Measurements from ENCODE around the gene ADAM19.

The ADAM19 gene

GRCh38 chr5:157598350-157598936 is 22.9 kb upstream of the ADAM19 start:
- no peak for DNase-seq (ENCODE audit: extremely low spot score)
- TF ChIP-seq ELF4 (IDR thresholded peaks at IDR 0.05) (no peak), SP1 (IDR thresholded peaks at IDR 0.05) (no peak), FOXA1 (IDR thresholded peaks at IDR 0.05) (no peak), FOXM1 (IDR thresholded peaks at IDR 0.05; ENCODE audit: borderline replicate concordance) (no peak), LEF1 (IDR thresholded peaks at IDR 0.05; ENCODE audit: borderline replicate concordance) (no peak), BHLHE40 (IDR thresholded peaks at IDR 0.05; ENCODE audit: borderline replicate concordance) (no peak), TARDBP (IDR thresholded peaks at IDR 0.05) (no peak), L3MBTL2 (conservative IDR thresholded peaks at IDR 0.05) (no peak), PKNOX1 (IDR thresholded peaks at IDR 0.05) (no peak), ZNF384 (IDR thresholded peaks at IDR 0.05) (no peak), ARNT (IDR thresholded peaks at IDR 0.05) (no peak), SUZ12 (IDR thresholded peaks at IDR 0.05) (no peak)
- CTCF ChIA-PET, result no interaction called here
- POLR2A ChIA-PET, result no interaction called here

- CTCF ChIA-PET, result no interaction called here
- POLR2A ChIA-PET, result no interaction called here
- TF ChIP-seq SP1 (IDR thresholded peaks at IDR 0.05) (no peak), ARNT (IDR thresholded peaks at IDR 0.05) (no peak), LEF1 (IDR thresholded peaks at IDR 0.05; ENCODE audit: borderline replicate concordance) (no peak), PKNOX1 (IDR thresholded peaks at IDR 0.05) (no peak), SUZ12 (IDR thresholded peaks at IDR 0.05) (no peak), FOXM1 (IDR thresholded peaks at IDR 0.05; ENCODE audit: borderline replicate concordance) (no peak), L3MBTL2 (conservative IDR thresholded peaks at IDR 0.05) (no peak), ZNF384 (IDR thresholded peaks at IDR 0.05) (no peak), HDGF (IDR thresholded peaks at IDR 0.05; ENCODE audit: borderline replicate concordance) (no peak), FOXA1 (IDR thresholded peaks at IDR 0.05) (no peak)
- no peak for DNase-seq (ENCODE audit: extremely low spot score)
Observed at GRCh38 chr5:157597277-157597676, 21.7 kb upstream of the ADAM19 start.

DNA sequence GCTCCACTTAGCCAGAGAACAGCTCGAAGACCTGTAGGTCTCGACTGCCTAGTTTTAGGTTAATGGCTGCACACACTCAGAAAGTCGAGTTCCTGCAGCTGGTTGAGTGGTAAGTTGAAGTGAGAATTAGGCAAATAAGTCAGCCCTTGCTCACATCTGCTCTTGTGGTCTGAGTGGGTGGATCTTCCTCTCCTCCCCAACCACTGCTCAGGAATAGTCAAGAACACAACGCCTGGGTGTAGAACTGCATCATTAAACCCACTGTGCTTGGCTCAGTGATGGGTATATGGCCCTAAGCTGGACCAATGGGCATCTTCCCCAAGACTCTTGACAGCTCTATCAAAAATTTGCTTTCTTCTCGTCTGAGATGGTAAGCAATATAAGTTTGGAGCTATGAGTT is 20.9 kb upstream of the ADAM19 start:
- DNase-seq (ENCODE audit: extremely low spot score), result no peak
- ChIA-PET CTCF (no interaction called here), POLR2A (no interaction called here)
- TF ChIP-seq LEF1 (IDR thresholded peaks at IDR 0.05; ENCODE audit: borderline replicate concordance) (no peak), FOXA1 (IDR thresholded peaks at IDR 0.05) (no peak), ARNT (IDR thresholded peaks at IDR 0.05) (no peak), L3MBTL2 (conservative IDR thresholded peaks at IDR 0.05) (no peak), SUZ12 (IDR thresholded peaks at IDR 0.05) (no peak), FOXK2 (IDR thresholded peaks at IDR 0.05) (no peak), SP1 (IDR thresholded peaks at IDR 0.05) (no peak), PKNOX1 (IDR thresholded peaks at IDR 0.05) (no peak), NFRKB (IDR thresholded peaks at IDR 0.05) (no peak), BHLHE40 (IDR thresholded peaks at IDR 0.05; ENCODE audit: borderline replicate concordance) (no peak), CTBP1 (IDR thresholded peaks at IDR 0.05; ENCODE audit: borderline replicate concordance) (no peak), ZNF384 (IDR thresholded peaks at IDR 0.05) (no peak), TARDBP (IDR thresholded peaks at IDR 0.05) (no peak)

DNA sequence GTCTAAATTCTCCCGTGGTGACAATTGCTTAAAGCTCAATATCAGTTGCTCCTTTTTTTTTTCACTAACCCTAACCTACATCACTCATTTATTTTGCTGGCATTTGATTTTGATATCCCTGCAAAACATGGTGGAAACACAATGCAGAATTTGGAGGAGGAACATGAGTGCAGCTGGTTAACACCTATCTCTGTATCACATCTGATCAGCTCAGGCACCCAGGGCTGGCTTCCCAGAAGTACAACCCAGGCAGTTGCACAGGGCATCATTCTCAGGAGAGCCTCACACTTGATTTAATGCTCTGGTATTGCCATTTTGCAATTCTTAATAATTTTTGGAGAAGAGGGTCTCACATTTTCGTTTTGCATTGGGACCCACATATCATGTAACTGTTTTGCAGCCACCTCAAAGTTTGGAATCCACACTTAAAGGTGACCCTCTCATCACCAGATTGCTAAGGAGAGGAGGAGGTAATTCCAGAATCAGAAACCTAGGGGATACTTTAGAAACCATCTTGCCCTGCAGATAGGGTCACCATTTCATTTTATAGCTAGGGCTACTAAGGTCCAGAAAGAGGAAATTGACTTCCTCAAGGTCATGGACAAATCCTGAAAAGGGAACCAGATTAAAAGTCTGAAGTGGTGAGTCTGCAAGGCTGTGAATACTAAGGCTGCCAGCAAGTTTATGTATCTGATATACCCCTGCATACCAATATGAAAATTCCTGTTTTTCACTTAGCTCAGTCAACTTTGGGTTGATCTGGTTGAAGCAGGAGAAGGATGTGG is 19.3 kb upstream of the ADAM19 start:
- no peak for DNase-seq (ENCODE audit: extremely low spot score)
- TF ChIP-seq BHLHE40 (IDR thresholded peaks at IDR 0.05; ENCODE audit: borderline replicate concordance) (no peak), LEF1 (IDR thresholded peaks at IDR 0.05; ENCODE audit: borderline replicate concordance) (no peak), SUZ12 (IDR thresholded peaks at IDR 0.05) (no peak), ELF4 (IDR thresholded peaks at IDR 0.05) (no peak), HDGF (IDR thresholded peaks at IDR 0.05; ENCODE audit: borderline replicate concordance) (no peak), CTBP1 (IDR thresholded peaks at IDR 0.05; ENCODE audit: borderline replicate concordance) (no peak), SP1 (IDR thresholded peaks at IDR 0.05) (no peak), FOXK2 (IDR thresholded peaks at IDR 0.05) (no peak)
- ChIA-PET CTCF (interaction anchor here (0.9 kb wide), 1 partner anchor 10 kb away, joined by 3 read pairs; no protein-coding TSS in a partner anchor), POLR2A (no interaction called here)

DNA sequence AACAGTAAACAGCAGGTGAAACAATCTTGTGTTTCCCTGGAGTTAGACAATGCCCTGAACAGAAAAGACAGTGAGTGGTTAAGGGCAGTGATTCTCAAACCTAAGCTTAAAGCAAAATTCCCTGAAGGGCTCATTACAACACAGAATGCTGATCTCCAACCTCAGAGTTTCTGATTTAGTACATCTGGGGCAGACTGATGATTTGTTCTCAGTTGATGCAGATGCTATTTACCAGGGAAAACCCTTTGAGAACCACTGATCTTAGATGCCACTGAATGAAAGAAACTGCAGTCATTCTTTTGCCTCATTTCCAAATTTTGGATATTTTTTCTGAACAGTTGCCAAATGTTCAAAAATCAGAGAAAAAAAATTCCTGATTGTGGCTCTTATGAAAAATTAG is 18.7 kb upstream of the ADAM19 start:
- ChIA-PET CTCF (interaction anchor here (0.9 kb wide), 1 partner anchor 9 kb away, joined by 3 read pairs; no protein-coding TSS in a partner anchor), POLR2A (no interaction called here)

More for the DNA sequence above, 18.7 kb upstream of the ADAM19 start:
- DNase-seq (ENCODE audit: extremely low spot score), result no peak
- TF ChIP-seq BHLHE40 (IDR thresholded peaks at IDR 0.05; ENCODE audit: borderline replicate concordance) (no peak), LEF1 (IDR thresholded peaks at IDR 0.05; ENCODE audit: borderline replicate concordance) (no peak), L3MBTL2 (conservative IDR thresholded peaks at IDR 0.05) (no peak), FOXM1 (IDR thresholded peaks at IDR 0.05; ENCODE audit: borderline replicate concordance) (no peak), NFRKB (IDR thresholded peaks at IDR 0.05) (no peak), FOXA1 (IDR thresholded peaks at IDR 0.05) (no peak), ZNF384 (IDR thresholded peaks at IDR 0.05) (no peak), HDGF (IDR thresholded peaks at IDR 0.05; ENCODE audit: borderline replicate concordance) (no peak), SP1 (IDR thresholded peaks at IDR 0.05) (no peak), PKNOX1 (IDR thresholded peaks at IDR 0.05) (no peak), CTBP1 (IDR thresholded peaks at IDR 0.05; ENCODE audit: borderline replicate concordance) (no peak), FOXK2 (IDR thresholded peaks at IDR 0.05) (no peak), TARDBP (IDR thresholded peaks at IDR 0.05) (no peak), ELF4 (IDR thresholded peaks at IDR 0.05) (no peak), SUZ12 (IDR thresholded peaks at IDR 0.05) (no peak), ARNT (IDR thresholded peaks at IDR 0.05) (no peak)
